A673 (cell line): ENCODE results near the gene RNPS1. TPM values are rescaled to one million over a fixed set of nuclear protein-coding genes. Genes with fewer than 3 reads are reported as not detected.

ENCODE experiments used
- BruUV-seq: library from RNA; stranded (reverse); fragments of 400-500 nt; replicated peaks from 2 replicates; lab custom pipeline; 2021; lab: Mats Ljungman, UMichigan
- CTCF ChIA-PET: fragments of 300-600 bp; sonication (Branson Sonifier 250); formaldehyde crosslinking; loops from one replicate; lab custom pipeline; 2022; ENCODE audit warnings: antibody characterized with exemption; lab: Charles Lee
- POLR2A ChIA-PET: fragments of 300-600 bp; sonication (Branson Sonifier 250); formaldehyde crosslinking; loops from one replicate; lab custom pipeline; 2022; ENCODE audit warnings: antibody characterized with exemption; ENCODE audit not compliant: low non-redundant PET; lab: Charles Lee
- DNase-seq: peaks from one replicate; pipeline ENCODE4 v3.0.0-alpha.2; 2015; ENCODE audit warnings: low spot score
- H3K27ac ChIP-seq: fragments of 200-600 bp; sonication (generic); 2 replicates; pipeline ENCODE4 v1.5.1; 2016; ENCODE audit warnings: mixed run types, low read depth, mild to moderate bottlenecking, mixed read lengths, antibody characterized with exemption, low read length; ENCODE audit not compliant: poor library complexity, severe bottlenecking
- H3K27me3 ChIP-seq: fragments of 200-600 bp; sonication (generic); replicated peaks from 2 replicates; pipeline ENCODE4 v1.6.1; 2017; ENCODE audit warnings: mixed run types, low read depth, mild to moderate bottlenecking, mixed read lengths, antibody characterized with exemption, low read length; ENCODE audit not compliant: insufficient read depth, poor library complexity
- H3K36me3 ChIP-seq: fragments of 200-600 bp; sonication (generic); 2 replicates; pipeline ENCODE4 v1.6.1; 2016; ENCODE audit warnings: mixed run types, mild to moderate bottlenecking, mixed read lengths, antibody characterized with exemption, low read length; ENCODE audit not compliant: insufficient read depth, poor library complexity, severe bottlenecking
- H3K4me1 ChIP-seq: fragments of 200-600 bp; sonication (generic); 2 replicates; pipeline ENCODE4 v1.6.1; 2017; ENCODE audit warnings: mixed run types, mild to moderate bottlenecking, mixed read lengths, antibody characterized with exemption, low read length; ENCODE audit not compliant: insufficient read depth, poor library complexity, severe bottlenecking
- H3K4me3 ChIP-seq: fragments of 200-600 bp; sonication (generic); 2 replicates; pipeline ENCODE4 v1.5.1; 2016; ENCODE audit warnings: low read depth, mixed run types, mild to moderate bottlenecking, mixed read lengths, low read length; ENCODE audit not compliant: poor library complexity, severe bottlenecking
- H3K9me3 ChIP-seq: fragments of 200-600 bp; sonication (generic); 2 replicates; pipeline ENCODE4 v1.6.1; 2016; ENCODE audit warnings: mixed run types, low read depth, mild to moderate bottlenecking, mixed read lengths, antibody characterized with exemption, low read length; ENCODE audit not compliant: poor library complexity, severe bottlenecking
- EZH2 ChIP-seq: fragments of 200-600 bp; sonication (generic); IDR thresholded peaks from 2 replicates; pipeline ENCODE4 v1.6.1; 2017; ENCODE audit warnings: borderline replicate concordance, low read depth, mild to moderate bottlenecking, mixed read lengths, antibody characterized with exemption, low read length; ENCODE audit not compliant: poor library complexity, severe bottlenecking
- intact Hi-C: fragments of 100-400 bp; cut with micrococcal nuclease; formaldehyde crosslinking; loops from one replicate; pipeline ENCODE4 v1.10.0; 2022; ENCODE audit not compliant: unreplicated experiment
- total RNA-seq: library from RNA; stranded (reverse); gene quantifications from 2 replicates; pipeline ENCODE4 v1.2.3, GENCODE V29; 2021
- TF ChIP-seq, protein P1 (sequence below): fragments of 300-800, 200-600 bp; sonication (generic); conservative IDR thresholded peaks from 2 replicates; pipeline ENCODE4 v1.5.1; 2017; ENCODE audit warnings: low read depth, mild to moderate bottlenecking, antibody characterized with exemption, low read length, moderate library complexity, mixed read lengths

Gene RNPS1
- total RNA-seq, 1 experiment from 2014 or later = 345 TPM

GRCh38 chr16:2238150-2238837, 29.6 kb downstream of the RNPS1 start:
- Histone ChIP-seq H3K4me1 (no peaks in the 10 kb centered on the region), H3K4me3 (no peak overlapping the region), H3K27me3 (no peaks in the 10 kb centered on the region), H3K36me3 (peaks cover 30% of the 10 kb centered on the region), H3K9me3 (no peaks in the 10 kb centered on the region), H3K27ac (no peak overlapping the region)
- CTCF ChIA-PET = interaction anchor here (0.5 kb wide), 1 partner anchor 17 kb away, joined by 5 read pairs; no protein-coding TSS in a partner anchor
- BruUV-seq = no TSS peak
- TF ChIP-seq, protein P1, sequence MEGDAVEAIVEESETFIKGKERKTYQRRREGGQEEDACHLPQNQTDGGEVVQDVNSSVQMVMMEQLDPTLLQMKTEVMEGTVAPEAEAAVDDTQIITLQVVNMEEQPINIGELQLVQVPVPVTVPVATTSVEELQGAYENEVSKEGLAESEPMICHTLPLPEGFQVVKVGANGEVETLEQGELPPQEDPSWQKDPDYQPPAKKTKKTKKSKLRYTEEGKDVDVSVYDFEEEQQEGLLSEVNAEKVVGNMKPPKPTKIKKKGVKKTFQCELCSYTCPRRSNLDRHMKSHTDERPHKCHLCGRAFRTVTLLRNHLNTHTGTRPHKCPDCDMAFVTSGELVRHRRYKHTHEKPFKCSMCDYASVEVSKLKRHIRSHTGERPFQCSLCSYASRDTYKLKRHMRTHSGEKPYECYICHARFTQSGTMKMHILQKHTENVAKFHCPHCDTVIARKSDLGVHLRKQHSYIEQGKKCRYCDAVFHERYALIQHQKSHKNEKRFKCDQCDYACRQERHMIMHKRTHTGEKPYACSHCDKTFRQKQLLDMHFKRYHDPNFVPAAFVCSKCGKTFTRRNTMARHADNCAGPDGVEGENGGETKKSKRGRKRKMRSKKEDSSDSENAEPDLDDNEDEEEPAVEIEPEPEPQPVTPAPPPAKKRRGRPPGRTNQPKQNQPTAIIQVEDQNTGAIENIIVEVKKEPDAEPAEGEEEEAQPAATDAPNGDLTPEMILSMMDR = no peak
- TF ChIP-seq EZH2 = no peak
- intact Hi-C loops = no loop called here
- no peak for DNase-seq
- POLR2A ChIA-PET = no interaction called here

GRCh38 chr16:2237493-2238149, 30.3 kb downstream of the RNPS1 start:
- no TSS peak for BruUV-seq
- H3K4me3 ChIP-seq = no peak overlapping the region
- CTCF ChIA-PET = no interaction called here
- no peaks in the 10 kb centered on the region for H3K4me1 ChIP-seq
- no peak for TF ChIP-seq EZH2
- TF ChIP-seq, protein P1 = no peak
- no peaks in the 10 kb centered on the region for H3K27me3 ChIP-seq
- peaks cover 28% of the 10 kb centered on the region for H3K36me3 ChIP-seq
- no peak overlapping the region for H3K27ac ChIP-seq
- no peak for DNase-seq
- POLR2A ChIA-PET = no interaction called here
- H3K9me3 ChIP-seq = no peaks in the 10 kb centered on the region
- intact Hi-C loops = no loop called here

- H3K4me1 ChIP-seq = no peaks in the 10 kb centered on the region
- CTCF ChIA-PET = no interaction called here
- H3K9me3 ChIP-seq = no peaks in the 10 kb centered on the region
- BruUV-seq = no TSS peak
- POLR2A ChIA-PET = no interaction called here
- intact Hi-C loops = no loop called here
- no peak for DNase-seq
- no peak for TF ChIP-seq EZH2
- TF ChIP-seq, protein P1 = no peak
- no peaks in the 10 kb centered on the region for H3K27me3 ChIP-seq
- no peak overlapping the region for H3K27ac ChIP-seq
- H3K4me3 ChIP-seq = no peak overlapping the region
- H3K36me3 ChIP-seq = peaks cover 27% of the 10 kb centered on the region
Measured at GRCh38 chr16:2237102-2237482, 30.8 kb downstream of the RNPS1 start.
